ENCODE measurements around the gene CCM2.

DNA sequence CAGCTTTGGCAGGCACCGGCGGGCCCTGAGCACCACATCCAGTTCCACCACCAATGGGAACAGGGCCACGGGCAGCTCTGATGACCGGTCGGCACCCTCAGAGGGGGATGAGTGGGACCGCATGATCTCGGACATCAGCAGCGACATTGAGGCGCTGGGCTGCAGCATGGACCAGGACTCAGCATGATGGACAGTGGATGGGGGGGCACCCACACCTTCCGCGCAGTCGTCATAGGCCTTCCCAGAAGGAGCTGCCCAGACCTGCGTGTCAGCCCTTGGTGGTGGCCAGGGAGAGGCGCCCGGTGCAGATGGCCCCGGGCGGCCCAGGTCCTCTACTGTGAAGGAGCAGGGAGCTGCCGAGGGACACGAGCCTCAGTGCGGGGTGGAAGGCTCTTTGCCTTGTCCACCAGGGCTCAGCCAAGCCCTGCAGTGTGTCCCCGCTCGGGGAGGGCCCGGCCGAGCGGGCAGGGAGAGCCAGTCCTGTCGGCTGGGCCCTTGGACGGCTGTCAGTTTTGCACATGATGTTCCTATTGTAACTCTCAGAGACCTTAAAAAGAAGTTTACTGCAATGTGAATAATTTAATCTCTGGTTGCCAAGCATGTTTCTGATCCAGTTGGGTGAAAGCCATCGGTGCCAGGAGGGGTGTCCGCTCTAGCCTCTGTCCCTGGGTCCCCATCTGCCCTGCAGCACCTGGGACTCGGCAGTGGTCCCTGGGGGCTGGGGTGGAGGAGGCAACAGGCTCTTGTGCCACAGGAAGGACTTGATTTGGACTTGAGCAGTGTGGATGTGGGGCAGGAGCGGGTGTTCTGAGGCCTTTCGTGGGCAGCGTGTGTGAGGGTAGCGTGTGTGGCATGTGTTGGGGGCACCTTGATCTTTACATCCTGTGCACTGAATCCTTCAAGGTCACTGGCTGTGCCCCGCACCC is 76.1 kb downstream of the CCM2 start:
- TF ChIP-seq, protein P1, sequence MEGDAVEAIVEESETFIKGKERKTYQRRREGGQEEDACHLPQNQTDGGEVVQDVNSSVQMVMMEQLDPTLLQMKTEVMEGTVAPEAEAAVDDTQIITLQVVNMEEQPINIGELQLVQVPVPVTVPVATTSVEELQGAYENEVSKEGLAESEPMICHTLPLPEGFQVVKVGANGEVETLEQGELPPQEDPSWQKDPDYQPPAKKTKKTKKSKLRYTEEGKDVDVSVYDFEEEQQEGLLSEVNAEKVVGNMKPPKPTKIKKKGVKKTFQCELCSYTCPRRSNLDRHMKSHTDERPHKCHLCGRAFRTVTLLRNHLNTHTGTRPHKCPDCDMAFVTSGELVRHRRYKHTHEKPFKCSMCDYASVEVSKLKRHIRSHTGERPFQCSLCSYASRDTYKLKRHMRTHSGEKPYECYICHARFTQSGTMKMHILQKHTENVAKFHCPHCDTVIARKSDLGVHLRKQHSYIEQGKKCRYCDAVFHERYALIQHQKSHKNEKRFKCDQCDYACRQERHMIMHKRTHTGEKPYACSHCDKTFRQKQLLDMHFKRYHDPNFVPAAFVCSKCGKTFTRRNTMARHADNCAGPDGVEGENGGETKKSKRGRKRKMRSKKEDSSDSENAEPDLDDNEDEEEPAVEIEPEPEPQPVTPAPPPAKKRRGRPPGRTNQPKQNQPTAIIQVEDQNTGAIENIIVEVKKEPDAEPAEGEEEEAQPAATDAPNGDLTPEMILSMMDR (conservative IDR thresholded peaks at IDR 0.05 in 1 of 2, IDR thresholded peaks at IDR 0.05 in 1 of 2; ENCODE audit: extremely low read depth in 1 of 2, insufficient read depth in 1 of 2, low read depth in 1 of 2, low read length in 2 of 2) = no peak
- TF ChIP-seq EZH2 (IDR thresholded peaks at IDR 0.05; ENCODE audit: borderline replicate concordance, low read length) = no peak

All from mammary epithelial cell (primary cell).